Prostate gland (tissue), 2 donors: Measurements from ENCODE around the gene CES3.

ENCODE experiments used
- POLR2A ChIP-seq: fragments of 450-650 bp; IDR thresholded peaks from one replicate; pipeline ENCODE4 v1.6.1; 2016; ENCODE audit warnings: antibody characterized with exemption, mild to moderate bottlenecking
- POLR2AphosphoS5 ChIP-seq: sonication (generic); formaldehyde crosslinking; IDR thresholded peaks from one replicate; pipeline ENCODE4 v1.6.1; 2017; ENCODE audit warnings: antibody characterized with exemption
- TF ChIP-seq, protein P1 (sequence below), 4 experiments: fragments of 200-600 bp in 2 of 4; fragments of 450-650 bp in 2 of 4; sonication (generic) in 2 of 4; IDR thresholded peaks; 1 replicate in 3 of 4; 2 replicates in 1 of 4; pipeline ENCODE4 v1.5.1; 2016 to 2019; ENCODE audit warnings: antibody characterized with exemption in 4 of 4, mild to moderate bottlenecking in 2 of 4, moderate library complexity in 2 of 4

DNA sequence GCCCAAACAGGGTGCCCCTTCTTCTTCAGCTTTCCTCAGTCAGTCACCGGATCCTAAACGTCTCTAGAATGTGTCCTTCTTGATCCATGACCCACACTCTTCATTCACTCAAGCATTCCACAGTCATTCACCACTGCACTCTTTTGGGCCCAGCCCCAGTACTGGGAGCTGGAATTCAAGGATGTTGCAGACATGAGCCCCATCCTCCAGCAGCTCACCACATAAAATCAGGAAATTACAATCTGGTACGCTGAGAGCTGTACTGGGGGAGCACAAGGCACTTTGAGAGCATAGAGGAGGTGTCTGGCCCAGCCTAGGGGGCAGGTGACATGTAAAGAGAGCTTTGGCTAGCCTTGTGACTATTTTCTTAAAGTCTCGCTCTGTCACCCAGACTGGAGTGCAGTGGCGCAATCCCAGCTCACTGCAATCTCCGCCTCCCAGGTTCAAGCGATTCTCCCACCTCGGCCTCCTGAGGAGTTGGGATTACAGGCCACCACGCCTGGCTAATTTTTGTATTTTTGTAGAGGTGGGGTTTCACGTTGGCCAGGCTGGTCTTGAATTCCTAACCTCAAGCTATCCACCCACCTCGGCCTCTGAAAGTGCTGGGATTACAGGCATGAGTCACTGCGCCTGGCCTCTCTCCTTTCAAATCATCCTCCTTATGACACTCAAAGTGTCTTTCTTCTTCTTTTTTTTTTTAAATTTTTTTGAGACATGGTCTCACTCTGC lies 46.0 kb downstream of the CES3 start:
- TF ChIP-seq POLR2AphosphoS5, result no peak
- TF ChIP-seq, protein P1, sequence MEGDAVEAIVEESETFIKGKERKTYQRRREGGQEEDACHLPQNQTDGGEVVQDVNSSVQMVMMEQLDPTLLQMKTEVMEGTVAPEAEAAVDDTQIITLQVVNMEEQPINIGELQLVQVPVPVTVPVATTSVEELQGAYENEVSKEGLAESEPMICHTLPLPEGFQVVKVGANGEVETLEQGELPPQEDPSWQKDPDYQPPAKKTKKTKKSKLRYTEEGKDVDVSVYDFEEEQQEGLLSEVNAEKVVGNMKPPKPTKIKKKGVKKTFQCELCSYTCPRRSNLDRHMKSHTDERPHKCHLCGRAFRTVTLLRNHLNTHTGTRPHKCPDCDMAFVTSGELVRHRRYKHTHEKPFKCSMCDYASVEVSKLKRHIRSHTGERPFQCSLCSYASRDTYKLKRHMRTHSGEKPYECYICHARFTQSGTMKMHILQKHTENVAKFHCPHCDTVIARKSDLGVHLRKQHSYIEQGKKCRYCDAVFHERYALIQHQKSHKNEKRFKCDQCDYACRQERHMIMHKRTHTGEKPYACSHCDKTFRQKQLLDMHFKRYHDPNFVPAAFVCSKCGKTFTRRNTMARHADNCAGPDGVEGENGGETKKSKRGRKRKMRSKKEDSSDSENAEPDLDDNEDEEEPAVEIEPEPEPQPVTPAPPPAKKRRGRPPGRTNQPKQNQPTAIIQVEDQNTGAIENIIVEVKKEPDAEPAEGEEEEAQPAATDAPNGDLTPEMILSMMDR (IDR thresholded peaks at IDR 0.05), result no peak
- TF ChIP-seq POLR2A, result no peak
